ENCODE results near the gene SLC2A5.
"Not testable (repeated sequence)": the region's sequence is repeated elsewhere in the genome, so short reads cannot be mapped to it uniquely, and the experiment has no call there.

The SLC2A5 gene

GRCh38 chr1:9037476-9038337, 31.7 kb downstream of the SLC2A5 start:
- no peaks in the 10 kb centered on the region for H3K27me3 ChIP-seq (ENCODE audit: insufficient read depth, low read depth, severe bottlenecking)
- peaks cover 9% of the 10 kb centered on the region for H3K9me3 ChIP-seq (ENCODE audit: severe bottlenecking)
- H3K36me3 ChIP-seq: no peaks in the 10 kb centered on the region
- H3K27ac ChIP-seq: no peak overlapping the region
- no peak overlapping the region for H3K4me3 ChIP-seq (ENCODE audit: low read depth, low read length)
- no peak for TF ChIP-seq CTCF (IDR thresholded peaks at IDR 0.05; ENCODE audit: low read depth, low read length)
- no peak for DNase-seq

GRCh38 chr1:9035226-9035625, 34.2 kb downstream of the SLC2A5 start:
- DNase-seq: no peak
- Histone ChIP-seq H3K9me3 (ENCODE audit: severe bottlenecking) (peaks cover 22% of the 10 kb centered on the region), H3K4me3 (ENCODE audit: low read depth, low read length) (no peak overlapping the region), H3K36me3 (no peaks in the 10 kb centered on the region), H3K27me3 (ENCODE audit: insufficient read depth, low read depth, severe bottlenecking) (no peaks in the 10 kb centered on the region), H3K27ac (no peak overlapping the region)
- no peak for TF ChIP-seq CTCF (IDR thresholded peaks at IDR 0.05; ENCODE audit: low read depth, low read length)

GRCh38 chr1:9033363-9033762, 36.1 kb downstream of the SLC2A5 start:
- no peaks in the 10 kb centered on the region for H3K36me3 ChIP-seq
- H3K27me3 ChIP-seq (ENCODE audit: insufficient read depth, low read depth, severe bottlenecking): no peaks in the 10 kb centered on the region
- no peak overlapping the region for H3K27ac ChIP-seq
- TF ChIP-seq CTCF (IDR thresholded peaks at IDR 0.05; ENCODE audit: low read depth, low read length): no peak
- DNase-seq: no peak
- peaks cover 22% of the 10 kb centered on the region for H3K9me3 ChIP-seq (ENCODE audit: severe bottlenecking)
- H3K4me3 ChIP-seq (ENCODE audit: low read depth, low read length): no peak overlapping the region

GRCh38 chr1:9031484-9032259, 37.8 kb downstream of the SLC2A5 start:
- Histone ChIP-seq H3K4me3 (ENCODE audit: low read depth, low read length) (no peak overlapping the region), H3K27me3 (ENCODE audit: insufficient read depth, low read depth, severe bottlenecking) (no peaks in the 10 kb centered on the region), H3K9me3 (ENCODE audit: severe bottlenecking) (peaks cover 22% of the 10 kb centered on the region), H3K36me3 (no peaks in the 10 kb centered on the region), H3K27ac (no peak overlapping the region)
- no peak for TF ChIP-seq CTCF (IDR thresholded peaks at IDR 0.05; ENCODE audit: low read depth, low read length)
- DNase-seq: no peak

GRCh38 chr1:9031077-9031476, 38.4 kb downstream of the SLC2A5 start:
- H3K9me3 ChIP-seq (ENCODE audit: severe bottlenecking): peaks cover 22% of the 10 kb centered on the region
- not testable (repeated sequence) for H3K36me3 ChIP-seq; H3K27me3 ChIP-seq (ENCODE audit: insufficient read depth, low read depth, severe bottlenecking); H3K27ac ChIP-seq; H3K4me3 ChIP-seq (ENCODE audit: low read depth, low read length); DNase-seq

GRCh38 chr1:9028921-9029705, 40.3 kb downstream of the SLC2A5 start:
- H3K27ac ChIP-seq: no peak overlapping the region
- no peak for DNase-seq
- no peak overlapping the region for H3K4me3 ChIP-seq (ENCODE audit: low read depth, low read length)
- no peaks in the 10 kb centered on the region for H3K36me3 ChIP-seq
- peaks cover 13% of the 10 kb centered on the region for H3K9me3 ChIP-seq (ENCODE audit: severe bottlenecking)
- TF ChIP-seq CTCF (IDR thresholded peaks at IDR 0.05; ENCODE audit: low read depth, low read length): no peak
- no peaks in the 10 kb centered on the region for H3K27me3 ChIP-seq (ENCODE audit: insufficient read depth, low read depth, severe bottlenecking)
